ENCODE measurements around the gene PLCB2.
A peak's percentile ranks its signal among the peaks of the same experiment; 100 is the strongest.

PLCB2 gene

DNA sequence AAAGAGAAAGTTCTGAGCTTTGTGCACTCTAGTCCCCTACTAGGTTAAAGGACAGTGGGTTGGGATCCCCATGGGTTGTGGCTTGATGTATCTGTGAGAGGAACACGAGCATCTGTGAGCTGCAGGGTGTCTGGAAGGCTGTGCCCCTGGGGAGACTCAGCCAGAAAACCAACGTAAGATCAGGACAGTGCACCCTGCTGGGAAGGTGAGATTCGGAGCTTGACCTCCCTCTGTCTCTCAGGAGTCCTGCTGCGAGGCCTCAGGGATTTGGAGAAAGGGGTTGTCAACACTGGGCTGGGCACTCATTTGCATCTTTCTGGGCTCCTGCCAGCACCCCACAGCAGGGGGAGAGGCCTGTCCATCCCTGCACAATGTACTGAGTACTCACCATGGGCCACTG lies 40.1 kb downstream of the PLCB2 start:
- DNase-seq = no peak

DNA sequence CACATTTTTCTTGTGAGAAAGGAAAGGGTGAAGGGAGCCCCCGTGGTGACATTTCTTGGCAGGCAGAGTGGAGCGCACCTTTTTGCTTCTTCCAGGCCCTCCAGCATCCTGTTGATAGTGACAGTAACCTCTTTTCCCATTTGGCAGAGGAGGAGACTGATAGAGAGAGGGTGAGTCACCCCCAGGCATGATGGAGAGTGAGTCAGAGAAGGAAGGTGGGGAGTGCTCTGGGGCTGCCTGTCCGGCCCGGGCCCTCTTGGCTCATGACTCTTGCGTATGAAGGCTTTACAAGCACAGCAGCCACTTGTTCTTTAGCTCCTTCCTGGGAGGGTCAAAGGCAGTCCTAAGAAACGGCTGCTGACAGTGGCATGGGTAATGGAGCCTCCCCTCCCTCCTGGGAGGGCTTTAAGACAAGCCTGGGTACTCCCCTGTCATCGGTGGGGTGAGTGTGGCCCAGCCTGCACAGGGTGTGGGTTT lies 40.9 kb downstream of the PLCB2 start:
- DNase-seq = no peak

DNA sequence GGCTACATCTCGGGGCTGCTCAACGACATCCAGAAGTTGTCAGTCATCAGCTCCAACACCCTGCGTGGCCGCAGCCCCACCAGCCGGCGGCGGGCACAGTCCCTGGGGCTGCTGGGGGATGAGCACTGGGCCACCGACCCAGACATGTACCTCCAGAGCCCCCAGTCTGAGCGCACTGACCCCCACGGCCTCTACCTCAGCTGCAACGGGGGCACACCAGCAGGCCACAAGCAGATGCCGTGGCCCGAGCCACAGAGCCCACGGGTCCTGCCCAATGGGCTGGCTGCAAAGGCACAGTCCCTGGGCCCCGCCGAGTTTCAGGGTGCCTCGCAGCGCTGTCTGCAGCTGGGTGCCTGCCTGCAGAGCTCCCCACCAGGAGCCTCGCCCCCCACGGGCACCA lies 41.9 kb downstream of the PLCB2 start:
- no peak for DNase-seq

DNA sequence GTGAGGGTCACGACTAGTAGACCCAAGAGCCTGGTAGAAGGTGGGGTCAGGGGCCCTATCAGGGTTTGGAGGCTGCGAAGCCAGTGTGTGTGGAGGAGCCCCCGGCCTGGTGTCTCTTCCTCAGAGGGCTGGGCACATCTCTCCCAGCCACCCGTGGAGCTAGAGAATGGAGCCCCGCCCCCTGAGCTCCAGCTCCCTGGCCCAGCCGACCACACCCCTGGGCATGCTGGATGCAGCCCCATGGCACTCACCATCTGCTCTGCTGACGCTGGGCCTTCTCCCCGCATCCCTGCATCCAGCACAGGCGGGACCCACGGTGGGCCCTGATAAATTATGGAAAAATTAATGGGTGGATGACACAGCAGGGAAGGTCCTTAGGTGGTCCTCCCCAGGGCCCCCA lies 42.4 kb downstream of the PLCB2 start:
- no peak for DNase-seq

DNA sequence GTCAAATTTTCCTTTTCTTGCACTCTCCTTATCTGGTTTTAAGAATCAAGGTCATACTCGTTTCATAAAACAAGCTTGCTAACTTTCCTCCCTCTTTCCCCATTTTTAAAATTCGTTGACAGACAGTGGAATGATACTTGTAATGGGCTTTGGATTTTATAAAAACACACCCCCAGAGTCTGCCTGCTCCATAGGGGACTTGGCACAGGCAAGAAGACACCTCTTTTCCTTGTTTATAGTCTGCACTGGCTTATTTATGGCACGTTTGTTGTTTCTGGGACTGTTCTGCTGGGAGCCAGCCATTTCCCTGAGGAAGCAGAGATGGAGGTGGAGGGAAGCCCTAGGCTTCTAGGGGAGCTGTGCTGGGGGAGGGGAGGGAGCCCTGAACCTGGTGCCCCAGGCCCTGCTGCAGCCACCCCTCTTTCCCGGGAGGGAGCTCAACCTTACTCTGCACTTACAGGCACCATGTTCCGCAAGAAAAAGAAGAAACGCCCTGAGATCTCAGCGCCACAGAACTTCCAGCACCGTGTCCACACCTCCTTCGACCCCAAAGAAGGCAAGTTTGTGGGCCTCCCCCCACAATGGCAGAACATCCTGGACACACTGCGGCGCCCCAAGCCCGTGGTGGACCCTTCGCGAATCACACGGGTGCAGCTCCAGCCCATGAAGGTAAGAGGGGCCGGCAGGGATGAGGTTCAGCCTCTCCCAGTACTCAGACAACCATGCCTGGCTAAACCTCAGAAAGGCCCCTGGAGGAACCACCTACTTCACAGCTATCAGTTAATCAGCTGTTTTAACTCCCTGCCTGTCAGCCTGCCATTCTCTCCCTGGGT lies 43.2 kb downstream of the PLCB2 start:
- DNase-seq = no peak

DNA sequence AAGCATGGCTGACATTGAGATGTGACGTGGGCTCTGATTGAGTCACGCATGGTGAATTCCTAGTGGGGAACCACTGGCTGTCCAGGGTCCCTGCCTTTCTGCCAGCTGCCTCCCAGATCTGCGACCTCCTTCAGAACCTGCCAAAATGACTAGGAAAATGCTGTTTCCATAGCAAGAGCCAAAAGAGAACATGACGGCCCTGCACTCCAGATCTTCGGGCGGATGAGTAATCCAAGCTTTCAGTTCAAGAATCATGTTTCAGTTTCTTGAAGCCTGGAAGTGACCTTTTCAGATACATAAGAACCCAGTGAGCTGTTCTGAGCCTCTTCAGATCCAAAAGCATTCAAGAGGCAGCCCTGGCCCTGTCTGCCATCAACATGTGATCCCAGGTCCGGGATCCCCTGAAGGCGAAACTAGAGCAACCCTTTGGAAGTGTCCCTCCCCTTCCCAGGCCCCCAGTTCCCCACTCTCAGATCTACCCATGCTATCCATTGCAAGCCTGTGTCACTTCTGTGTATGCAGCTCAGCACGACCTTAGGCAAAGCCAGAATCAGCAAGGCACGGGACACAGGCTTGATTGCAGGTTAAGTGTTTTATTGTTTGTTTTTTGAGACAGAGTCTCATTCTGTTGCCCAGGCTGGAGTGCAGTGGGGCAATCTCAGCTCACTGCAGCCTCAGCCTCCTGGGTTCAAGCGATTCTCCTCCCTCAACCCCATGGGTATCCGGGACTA lies 44.5 kb downstream of the PLCB2 start:
- no peak for DNase-seq

DNA sequence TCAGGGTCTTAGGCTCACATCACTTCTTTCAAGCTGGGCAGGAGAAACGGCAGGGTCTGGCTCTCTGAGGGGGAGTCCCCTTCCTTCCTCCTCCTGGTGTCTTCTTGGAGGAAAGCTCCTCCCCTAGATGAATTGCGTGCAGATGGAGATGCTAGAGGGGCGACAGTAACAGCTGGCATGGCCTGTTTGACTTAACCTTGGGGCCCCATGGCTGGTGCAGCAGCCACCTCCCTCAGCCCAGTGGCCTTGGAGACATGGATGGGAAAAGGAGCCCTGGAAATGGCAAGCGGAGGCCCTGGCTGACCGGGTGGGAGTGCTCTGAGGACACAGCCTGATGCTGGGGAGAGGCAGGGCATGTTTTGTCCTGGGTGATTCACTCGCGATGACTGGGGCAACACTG lies 48.7 kb downstream of the PLCB2 start:
- no peak for DNase-seq

DNA sequence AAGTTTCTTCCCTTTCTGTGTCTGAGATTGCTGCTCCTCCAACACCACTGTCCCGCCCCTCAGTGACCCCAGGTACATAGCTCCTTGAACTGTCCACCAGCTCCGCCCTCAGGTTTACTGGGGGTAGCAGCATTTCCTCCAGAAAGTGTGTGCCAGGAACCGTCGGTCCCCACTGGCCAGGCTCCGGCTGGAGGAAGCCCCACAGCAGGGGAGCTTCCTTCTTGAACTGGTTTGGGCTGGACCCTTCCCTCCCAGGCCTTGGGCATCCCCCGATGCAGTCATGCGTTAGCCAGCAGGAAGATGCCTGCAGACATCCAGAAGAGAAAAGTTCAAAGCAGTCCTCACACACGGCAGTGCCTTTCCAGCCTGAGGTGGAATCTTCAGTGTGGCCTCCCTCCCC lies 49.2 kb downstream of the PLCB2 start:
- DNase-seq = no peak

DNA sequence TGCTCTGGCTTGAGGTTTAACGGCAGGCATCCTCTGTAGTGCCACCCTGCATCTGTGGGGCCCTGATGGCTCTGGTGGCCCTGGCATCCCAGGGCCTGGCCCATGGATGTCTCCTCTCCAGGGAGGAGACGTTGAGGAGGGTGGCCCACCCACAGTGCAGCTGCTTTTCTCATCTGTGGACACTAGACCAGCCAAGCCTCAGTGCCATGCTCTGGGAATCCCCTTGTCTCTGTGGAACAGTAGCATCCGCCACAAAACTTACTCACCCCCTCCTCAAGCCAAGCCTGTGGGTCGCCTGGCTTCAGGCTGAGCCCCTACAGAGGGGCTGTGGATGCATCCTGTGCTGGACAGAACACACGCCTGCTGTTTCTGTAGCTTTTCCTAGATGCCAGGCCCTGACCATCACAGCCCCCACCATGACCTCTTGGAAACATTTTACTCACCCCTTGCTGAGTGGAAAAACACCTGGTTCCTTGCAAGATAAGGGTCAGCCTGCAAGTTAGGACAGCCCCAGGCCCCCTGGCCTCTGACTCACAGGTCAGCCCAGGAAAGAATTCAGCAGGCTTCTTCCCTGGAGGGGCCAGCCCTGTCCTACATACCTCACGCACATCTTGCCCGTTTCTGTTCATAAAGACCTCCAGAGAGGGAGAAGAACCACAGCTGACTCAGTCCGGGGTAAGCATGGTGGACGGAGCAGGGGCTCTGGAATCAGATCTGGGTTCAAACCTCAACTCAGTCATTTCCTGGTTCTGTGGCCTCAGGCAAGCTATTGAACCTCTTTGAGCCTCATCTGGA lies 49.9 kb downstream of the PLCB2 start:
- DNase-seq = no peak

DNA sequence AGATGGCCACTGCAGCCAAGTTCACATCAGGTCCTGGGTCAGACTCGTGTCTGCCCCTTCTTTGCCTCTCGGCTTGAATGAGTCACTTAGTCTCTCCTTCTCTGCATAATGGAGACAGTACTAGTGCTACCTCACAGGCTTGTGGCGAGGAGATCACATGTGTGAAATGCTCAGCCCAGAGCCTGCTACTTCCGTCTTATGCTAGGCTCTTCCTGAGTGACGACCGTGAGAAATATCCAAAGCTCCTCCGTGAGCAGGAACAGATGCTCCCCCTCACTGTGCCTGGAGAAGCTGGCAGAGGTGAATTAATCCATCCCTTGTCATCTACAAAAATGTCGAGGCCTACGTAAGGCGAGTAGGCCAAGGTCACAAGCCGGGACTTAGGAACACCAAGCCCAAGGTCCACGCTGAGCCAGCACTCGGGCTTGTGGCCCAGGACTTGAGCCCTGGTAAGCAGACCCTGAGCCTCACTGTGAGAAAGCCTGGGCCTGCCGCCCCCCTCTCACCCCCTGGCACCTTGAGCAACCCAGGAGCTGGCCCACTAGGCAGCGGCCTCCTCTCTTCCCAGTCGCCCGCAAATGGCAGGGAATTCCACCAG lies 51.0 kb downstream of the PLCB2 start:
- DNase-seq = peak in 1 of 5 experiments; percentile 34

DNA sequence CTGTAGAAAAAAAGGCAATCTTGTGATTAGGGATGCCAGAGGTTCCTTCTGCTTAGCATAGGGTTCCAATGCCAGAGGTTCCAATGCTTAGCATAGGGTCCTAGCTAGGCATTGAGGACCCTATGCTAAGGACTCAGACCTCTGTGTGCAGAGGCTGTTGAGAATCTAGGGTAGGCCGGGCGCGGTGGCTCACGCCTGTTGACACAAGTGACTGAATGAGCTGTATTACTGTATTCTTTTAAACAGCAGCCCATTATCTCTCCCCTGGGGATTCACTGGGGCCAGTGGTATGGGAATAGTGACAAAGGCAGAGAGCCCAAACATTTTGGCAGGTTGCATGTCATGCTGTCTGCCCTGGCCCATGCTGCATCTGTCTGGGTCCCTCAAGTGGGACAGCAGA lies 52.7 kb downstream of the PLCB2 start:
- DNase-seq = no peak

DNA sequence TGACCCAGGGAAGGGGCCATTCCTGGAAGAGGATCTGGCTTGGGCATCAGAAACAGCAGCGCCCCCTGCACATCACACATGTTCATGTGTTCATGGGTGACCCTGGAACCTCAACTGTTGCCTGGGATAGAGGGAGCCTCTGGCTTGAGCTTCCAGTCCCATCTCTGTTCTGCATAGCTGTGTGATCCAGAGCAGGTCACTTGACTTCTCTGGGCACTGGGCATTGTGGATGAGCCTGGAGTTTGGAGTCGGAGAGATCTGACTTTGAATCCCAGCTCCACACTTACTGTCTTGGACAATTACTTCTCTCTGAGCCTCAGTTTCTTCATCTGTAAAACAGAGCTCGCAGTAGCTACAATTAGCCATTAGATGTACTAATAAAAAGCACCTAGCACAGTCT lies 53.3 kb downstream of the PLCB2 start:
- no peak for DNase-seq

DNA sequence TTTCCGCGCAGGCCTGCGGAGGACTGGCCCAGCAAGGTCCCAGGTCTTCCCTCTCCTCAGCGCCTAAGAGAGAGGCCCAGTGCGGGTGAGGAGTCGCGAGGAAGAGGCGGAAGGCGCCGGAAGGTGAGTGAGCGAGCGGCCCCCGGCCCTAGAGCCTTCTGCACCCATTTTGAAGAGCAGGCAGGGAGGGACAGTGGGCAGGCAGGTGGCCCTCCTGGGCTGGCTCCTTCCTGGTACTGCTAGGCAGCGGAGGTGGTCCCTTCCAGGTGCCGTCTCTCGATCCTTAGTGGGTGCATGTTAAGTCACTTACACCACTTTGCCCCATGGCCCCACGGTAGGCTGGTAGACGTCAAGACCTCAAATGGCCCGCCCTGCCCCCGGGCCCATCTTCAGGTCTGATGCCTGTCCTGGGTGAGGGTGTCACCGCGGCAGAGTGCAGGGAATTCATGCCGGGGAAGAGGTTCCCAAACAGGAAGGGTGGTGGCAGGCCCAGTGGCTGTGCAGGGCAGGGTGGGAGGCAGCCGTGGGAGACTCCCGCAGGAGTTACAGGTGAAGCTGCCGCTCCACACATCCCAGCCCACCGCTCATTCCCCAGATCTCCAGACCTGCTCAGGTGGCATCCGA lies 54.5 kb downstream of the PLCB2 start:
- DNase-seq = no peak

DNA sequence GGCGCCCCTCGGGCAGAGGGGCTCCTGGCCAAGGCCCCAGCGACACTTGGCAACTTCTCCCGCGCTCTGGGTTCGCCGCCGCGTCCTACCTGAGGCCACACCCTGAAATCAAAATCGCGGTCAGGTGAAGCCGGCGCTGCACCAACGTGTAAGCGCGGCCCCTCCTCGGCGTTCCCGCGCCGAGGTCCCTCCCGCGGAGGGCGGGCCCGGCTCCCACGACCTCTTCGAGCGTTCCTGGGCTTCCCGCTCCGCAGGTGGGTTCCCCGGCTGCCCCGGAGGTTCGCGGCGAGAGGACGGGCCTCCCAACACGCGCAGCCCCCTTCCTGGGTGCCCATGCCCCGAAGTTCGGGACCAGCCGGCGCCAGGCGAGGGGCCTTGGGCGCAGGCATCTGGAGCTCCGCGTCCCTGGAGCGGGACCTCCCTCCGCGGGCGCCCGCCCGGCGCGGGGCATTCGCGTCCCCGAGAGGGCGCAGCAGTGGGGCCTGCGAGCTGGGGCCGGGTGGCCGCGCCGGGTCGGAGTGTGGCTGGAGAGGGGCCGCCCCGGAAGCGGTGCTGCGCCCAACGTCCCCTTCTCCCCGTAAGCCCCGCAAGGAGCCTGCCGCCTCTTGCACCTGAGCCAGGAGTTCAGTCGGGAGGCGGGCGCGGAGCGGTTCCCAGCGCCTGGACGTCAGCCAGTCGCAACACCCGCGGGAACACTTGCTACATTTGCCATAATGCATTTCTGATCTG lies 55.1 kb downstream of the PLCB2 start:
- DNase-seq = no peak

DNA sequence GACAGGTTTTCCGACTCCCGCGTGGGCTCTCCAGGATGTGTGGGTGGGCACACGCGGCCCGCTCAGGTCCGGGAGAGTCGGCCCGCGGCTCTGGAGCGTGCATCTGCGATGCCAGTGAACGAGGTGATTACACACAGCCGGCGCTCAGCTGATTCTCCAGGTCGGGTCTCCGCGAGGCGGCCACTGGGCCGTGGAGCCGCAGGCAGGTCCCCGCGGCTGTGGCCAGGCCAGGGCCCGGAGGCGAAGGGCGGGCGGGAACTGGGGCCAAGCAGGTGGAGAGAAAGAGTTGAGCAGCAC lies 55.6 kb downstream of the PLCB2 start:
- DNase-seq = no peak

DNA sequence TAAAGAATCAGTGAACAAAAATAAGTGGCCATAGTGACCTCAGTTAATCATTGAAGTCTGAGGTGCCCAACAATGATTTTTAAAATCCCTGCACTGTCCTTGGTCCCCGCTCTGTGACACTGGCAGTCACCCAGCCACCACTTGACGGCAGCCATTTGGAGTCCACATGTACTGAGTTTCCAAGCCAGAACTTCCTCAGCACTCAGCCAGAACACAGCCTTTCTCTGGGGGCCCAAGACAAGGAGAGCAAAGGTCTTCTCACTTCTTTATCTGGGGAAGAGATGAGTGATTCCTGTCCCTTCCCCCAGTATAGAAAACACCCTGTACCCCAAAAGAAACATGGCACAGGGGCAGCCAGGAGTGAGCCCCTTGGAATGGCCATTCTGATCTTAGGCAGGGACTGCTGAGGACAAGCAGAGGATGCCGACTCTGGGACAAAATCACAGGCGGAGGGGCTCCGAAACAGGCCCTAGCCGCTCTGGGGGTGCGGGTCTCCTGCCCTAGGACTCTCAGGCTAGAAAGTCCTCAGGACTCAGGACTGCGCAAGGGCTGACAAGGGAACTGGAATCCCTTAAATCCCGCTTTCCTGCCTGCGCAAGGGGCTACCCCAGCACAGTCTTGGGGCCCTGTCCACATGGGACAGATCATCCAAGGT lies 56.1 kb downstream of the PLCB2 start:
- no peak for DNase-seq

DNA sequence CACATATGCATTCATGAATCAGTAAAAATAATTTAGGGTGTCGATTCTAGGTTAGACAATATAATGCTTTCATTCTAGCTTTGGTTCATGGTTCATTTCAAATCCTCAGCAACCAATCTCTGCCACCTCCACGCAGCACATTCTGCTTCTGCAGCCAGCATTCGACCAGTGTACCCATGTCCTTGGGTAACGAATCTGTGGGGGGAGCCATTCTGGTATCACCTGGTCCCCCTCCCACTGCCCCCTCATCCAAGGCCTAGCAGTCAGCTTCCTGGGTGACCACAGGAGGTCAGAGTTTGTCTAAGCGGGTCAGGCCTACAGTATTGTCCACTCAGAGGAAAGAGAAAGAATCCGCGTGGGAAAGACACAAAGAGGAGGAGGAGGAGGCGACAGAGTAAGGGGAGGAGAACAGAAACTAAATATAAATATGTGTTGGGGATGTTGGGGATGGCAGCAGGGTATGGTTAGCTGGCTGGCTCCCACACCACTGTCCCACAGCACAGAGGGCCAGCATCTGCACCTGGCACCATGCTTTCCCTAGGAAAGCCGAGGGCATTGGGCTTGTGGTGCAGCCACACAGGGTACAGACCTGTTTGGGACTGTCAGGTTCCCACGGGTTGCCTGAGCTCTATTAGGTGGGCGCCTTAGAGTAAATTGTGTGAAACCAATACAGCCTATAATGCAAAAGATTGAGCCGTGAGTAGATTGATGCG lies 56.8 kb downstream of the PLCB2 start:
- DNase-seq = no peak

DNA sequence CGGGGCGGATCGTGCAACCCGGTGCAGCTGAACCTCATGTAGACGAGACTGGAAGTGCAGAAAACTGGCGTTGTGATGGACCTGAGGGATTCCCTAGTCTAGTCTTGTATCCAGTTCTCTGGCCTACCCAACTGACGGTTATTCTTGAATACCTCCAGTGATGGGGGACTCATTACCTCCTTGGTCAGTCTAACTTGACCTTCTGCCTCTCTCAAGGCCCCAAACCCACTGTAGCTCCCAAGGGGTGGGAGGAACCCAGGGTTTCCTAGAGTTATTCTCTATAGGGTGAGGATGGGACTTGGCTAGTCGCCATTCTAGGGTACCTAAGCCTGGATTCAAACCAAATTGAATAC lies 57.5 kb downstream of the PLCB2 start:
- no peak for DNase-seq

DNA sequence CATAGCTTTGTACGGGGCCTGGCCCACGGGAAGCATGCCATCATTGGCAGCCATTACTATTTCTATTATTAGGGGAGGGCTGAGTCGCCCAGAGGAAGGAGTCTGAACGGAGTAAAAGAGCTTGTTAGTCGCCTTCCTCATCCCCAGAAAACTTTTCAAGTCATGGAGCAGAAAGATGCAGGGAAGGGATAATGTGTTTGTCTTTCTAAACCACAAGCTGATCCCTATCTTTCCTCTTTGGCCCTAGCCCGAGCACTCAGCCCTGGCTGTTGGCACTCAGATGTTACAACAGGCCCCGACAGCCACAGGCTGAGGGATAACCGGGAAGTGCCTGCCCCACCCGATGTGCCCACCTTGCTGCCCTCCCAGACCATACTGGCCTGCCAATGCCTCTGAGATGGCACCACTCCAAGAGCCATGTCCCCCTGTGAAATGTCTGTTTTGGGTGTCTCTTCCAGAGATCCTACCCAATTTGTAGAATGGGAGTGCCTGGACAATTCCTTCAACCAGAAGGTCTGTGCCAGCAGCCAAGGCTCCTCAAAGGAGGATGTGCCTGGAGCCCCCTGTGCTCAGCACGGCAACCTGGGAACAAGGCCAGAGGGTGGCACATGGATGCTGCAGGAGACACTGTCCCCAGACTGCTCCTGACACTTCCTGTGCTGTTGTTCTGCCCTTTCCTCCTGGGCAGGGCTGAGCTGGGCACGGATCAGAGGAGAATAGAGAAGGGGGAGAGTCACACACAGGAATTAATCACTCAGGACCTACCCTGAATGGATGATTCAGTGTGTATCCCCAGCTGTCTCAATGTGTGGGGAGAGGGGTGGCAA lies 58.0 kb downstream of the PLCB2 start:
- DNase-seq = no peak
